ENCODE measurements around the gene CTH. TPM values are rescaled to one million over a fixed set of nuclear protein-coding genes. Genes with fewer than 3 reads are reported as not detected.
A peak's percentile ranks its signal among the peaks of the same experiment; 100 is the strongest.

Gene CTH
- total and polyA plus RNA-seq, 4 donors: 4.3 to 8.6 (median 5.9) TPM

DNA sequence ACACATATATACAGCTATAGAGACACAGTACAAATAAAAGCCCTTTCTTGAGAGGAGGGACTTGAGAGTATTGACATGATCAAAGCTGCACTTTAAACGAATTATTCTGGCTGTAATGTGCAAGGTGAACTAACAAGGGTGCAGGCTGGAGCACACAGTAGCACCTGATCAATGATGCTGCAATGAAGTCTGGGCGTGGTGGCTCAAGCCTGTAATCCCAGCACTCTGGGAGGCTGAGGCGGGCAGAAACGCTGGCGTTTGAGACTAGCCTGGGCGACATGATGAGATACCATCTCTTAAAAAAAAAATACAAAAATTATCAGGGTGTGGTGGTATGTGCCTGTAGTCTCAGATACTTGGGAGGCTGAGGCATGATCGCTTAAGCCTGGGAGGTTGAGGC, 14.1 kb upstream of the CTH start:
- 76 to 84% methylated on average over 7 of the region's 7 CpGs for WGBS, 2 donors
- H3K9ac ChIP-seq (ENCODE audit: insufficient read depth in 1 of 2, low read length in 2 of 2): no peak overlapping the region
- H3K27me3 ChIP-seq (ENCODE audit: control insufficient read depth in 3 of 3, insufficient read depth in 3 of 3, low read length in 2 of 3): no peaks in the 10 kb centered on the region
- no peak overlapping the region for H3K27ac ChIP-seq (ENCODE audit: low read depth in 1 of 2, low read length in 1 of 2)
- no peak overlapping the region for H3K4me3 ChIP-seq
- no peak for ATAC-seq (ENCODE audit: insufficient read depth, low FRiP score)
- peak in 1 of 3 donors; percentile 9 for DNase-seq
- TF ChIP-seq, protein P1, sequence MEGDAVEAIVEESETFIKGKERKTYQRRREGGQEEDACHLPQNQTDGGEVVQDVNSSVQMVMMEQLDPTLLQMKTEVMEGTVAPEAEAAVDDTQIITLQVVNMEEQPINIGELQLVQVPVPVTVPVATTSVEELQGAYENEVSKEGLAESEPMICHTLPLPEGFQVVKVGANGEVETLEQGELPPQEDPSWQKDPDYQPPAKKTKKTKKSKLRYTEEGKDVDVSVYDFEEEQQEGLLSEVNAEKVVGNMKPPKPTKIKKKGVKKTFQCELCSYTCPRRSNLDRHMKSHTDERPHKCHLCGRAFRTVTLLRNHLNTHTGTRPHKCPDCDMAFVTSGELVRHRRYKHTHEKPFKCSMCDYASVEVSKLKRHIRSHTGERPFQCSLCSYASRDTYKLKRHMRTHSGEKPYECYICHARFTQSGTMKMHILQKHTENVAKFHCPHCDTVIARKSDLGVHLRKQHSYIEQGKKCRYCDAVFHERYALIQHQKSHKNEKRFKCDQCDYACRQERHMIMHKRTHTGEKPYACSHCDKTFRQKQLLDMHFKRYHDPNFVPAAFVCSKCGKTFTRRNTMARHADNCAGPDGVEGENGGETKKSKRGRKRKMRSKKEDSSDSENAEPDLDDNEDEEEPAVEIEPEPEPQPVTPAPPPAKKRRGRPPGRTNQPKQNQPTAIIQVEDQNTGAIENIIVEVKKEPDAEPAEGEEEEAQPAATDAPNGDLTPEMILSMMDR (IDR thresholded peaks at IDR 0.05; ENCODE audit: control extremely low read depth, extremely low read depth): no peak
- H3K9me3 ChIP-seq (ENCODE audit: control insufficient read depth in 4 of 4, insufficient read depth in 3 of 4, low read length in 3 of 4): no peaks in the 10 kb centered on the region
- H3K4me1 ChIP-seq (ENCODE audit: control insufficient read depth in 5 of 5, insufficient read depth in 5 of 5, low read length in 5 of 5): no peaks in the 10 kb centered on the region
- H3K36me3 ChIP-seq (ENCODE audit: control insufficient read depth in 4 of 4, insufficient read depth in 4 of 4, low read length in 4 of 4): no peaks in the 10 kb centered on the region

DNA sequence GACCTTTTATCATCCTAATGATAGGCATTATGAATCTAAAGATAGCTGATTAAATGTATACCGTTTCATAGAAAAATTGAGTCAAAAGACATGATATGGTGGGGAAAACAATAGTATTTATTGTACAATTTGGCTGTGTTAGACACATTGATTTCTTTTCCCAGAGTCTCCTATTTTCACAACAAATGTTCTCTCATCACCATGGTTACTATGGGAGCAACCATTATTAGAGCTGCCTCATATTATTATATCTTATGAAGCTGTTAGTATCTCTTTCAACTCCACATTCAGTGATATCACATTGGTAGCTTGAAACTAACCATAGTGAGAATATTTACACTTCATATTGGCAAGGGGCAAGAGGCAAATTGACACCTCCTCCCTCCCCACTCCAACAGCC, 10.7 kb upstream of the CTH start:
- no peak overlapping the region for H3K27ac ChIP-seq (ENCODE audit: low read depth in 1 of 2, low read length in 1 of 2)
- no peak for DNase-seq
- H3K27me3 ChIP-seq (ENCODE audit: control insufficient read depth in 3 of 3, insufficient read depth in 3 of 3, low read length in 2 of 3): no peaks in the 10 kb centered on the region
- H3K9me3 ChIP-seq (ENCODE audit: control insufficient read depth in 4 of 4, insufficient read depth in 3 of 4, low read length in 3 of 4): no peaks in the 10 kb centered on the region
- ATAC-seq (ENCODE audit: insufficient read depth, low FRiP score): no peak
- H3K9ac ChIP-seq (ENCODE audit: insufficient read depth in 1 of 2, low read length in 2 of 2): no peak overlapping the region
- WGBS, 2 donors: 91 to 97% methylated on average over 1 of the region's 1 CpG
- TF ChIP-seq, protein P1 (IDR thresholded peaks at IDR 0.05; ENCODE audit: control extremely low read depth, extremely low read depth): no peak
- H3K4me3 ChIP-seq: no peak overlapping the region
- H3K36me3 ChIP-seq (ENCODE audit: control insufficient read depth in 4 of 4, insufficient read depth in 4 of 4, low read length in 4 of 4): no peaks in the 10 kb centered on the region
- H3K4me1 ChIP-seq (ENCODE audit: control insufficient read depth in 5 of 5, insufficient read depth in 5 of 5, low read length in 5 of 5): no peaks in the 10 kb centered on the region

DNA sequence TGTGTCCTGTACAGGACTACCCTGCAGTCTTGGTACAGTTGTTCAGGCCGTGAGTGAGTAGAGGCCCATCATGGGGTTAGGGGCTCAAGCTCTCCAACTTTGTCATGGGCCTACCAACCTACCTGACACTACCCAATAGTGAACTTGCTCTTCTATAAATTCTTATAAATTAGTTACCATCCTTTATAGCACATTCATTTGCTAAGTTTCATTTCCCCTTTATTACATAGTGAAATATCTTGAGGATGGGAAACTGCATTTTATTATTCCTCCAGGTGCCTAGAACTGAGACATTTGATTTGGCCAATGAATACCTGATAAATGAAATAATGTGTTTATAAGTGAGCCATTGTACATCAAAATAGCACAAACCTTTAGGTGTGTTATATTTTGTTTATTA, 9.1 kb upstream of the CTH start:
- peaks cover 0 to 10% (median 0%) of the 10 kb centered on the region in 5 donors for H3K4me1 ChIP-seq (ENCODE audit: control insufficient read depth in 5 of 5, insufficient read depth in 5 of 5, low read length in 5 of 5)
- no peak overlapping the region for H3K27ac ChIP-seq (ENCODE audit: low read depth in 1 of 2, low read length in 1 of 2)
- H3K4me3 ChIP-seq: no peak overlapping the region
- TF ChIP-seq, protein P1 (IDR thresholded peaks at IDR 0.05; ENCODE audit: control extremely low read depth, extremely low read depth): no peak
- no peaks in the 10 kb centered on the region for H3K27me3 ChIP-seq (ENCODE audit: control insufficient read depth in 3 of 3, insufficient read depth in 3 of 3, low read length in 2 of 3)
- no peaks in the 10 kb centered on the region for H3K9me3 ChIP-seq (ENCODE audit: control insufficient read depth in 4 of 4, insufficient read depth in 3 of 4, low read length in 3 of 4)
- DNase-seq (no peak), ATAC-seq (ENCODE audit: insufficient read depth, low FRiP score) (no peak)
- H3K36me3 ChIP-seq (ENCODE audit: control insufficient read depth in 4 of 4, insufficient read depth in 4 of 4, low read length in 4 of 4): no peaks in the 10 kb centered on the region
- WGBS, 2 donors: 95 to 98% methylated on average over 1 of the region's 1 CpG
- H3K9ac ChIP-seq (ENCODE audit: insufficient read depth in 1 of 2, low read length in 2 of 2): no peak overlapping the region

DNA sequence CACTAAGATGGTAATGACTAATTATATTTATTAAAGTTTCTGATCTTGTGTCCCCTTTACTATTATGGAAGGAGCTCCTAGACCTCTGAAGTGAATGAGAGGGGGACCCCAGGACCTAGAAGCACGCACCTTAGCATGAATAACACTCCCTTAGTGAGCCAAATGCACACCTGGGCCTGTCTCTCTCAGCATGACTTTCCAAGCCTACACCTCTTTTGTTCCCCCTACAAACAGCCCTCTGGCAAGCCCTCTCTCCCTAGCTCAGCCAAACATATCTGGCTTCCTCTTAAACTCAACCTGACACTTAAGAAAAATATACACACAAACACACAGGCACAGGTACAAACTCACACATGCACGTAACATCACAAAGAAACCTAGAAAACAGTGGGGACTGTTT, 7.3 kb upstream of the CTH start:
- H3K4me3 ChIP-seq: no peak overlapping the region
- H3K9me3 ChIP-seq (ENCODE audit: control insufficient read depth in 4 of 4, insufficient read depth in 3 of 4, low read length in 3 of 4): no peaks in the 10 kb centered on the region
- TF ChIP-seq, protein P1 (IDR thresholded peaks at IDR 0.05; ENCODE audit: control extremely low read depth, extremely low read depth): no peak
- DNase-seq: no peak
- no peaks in the 10 kb centered on the region for H3K27me3 ChIP-seq (ENCODE audit: control insufficient read depth in 3 of 3, insufficient read depth in 3 of 3, low read length in 2 of 3)
- no peaks in the 10 kb centered on the region for H3K36me3 ChIP-seq (ENCODE audit: control insufficient read depth in 4 of 4, insufficient read depth in 4 of 4, low read length in 4 of 4)
- WGBS, 2 donors: 89% methylated on average over 2 of the region's 2 CpGs
- no peak for ATAC-seq (ENCODE audit: insufficient read depth, low FRiP score)
- H3K4me1 ChIP-seq (ENCODE audit: control insufficient read depth in 5 of 5, insufficient read depth in 5 of 5, low read length in 5 of 5): peaks cover 0 to 10% (median 0%) of the 10 kb centered on the region in 5 donors
- no peak overlapping the region for H3K27ac ChIP-seq (ENCODE audit: low read depth in 1 of 2, low read length in 1 of 2)
- no peak overlapping the region for H3K9ac ChIP-seq (ENCODE audit: insufficient read depth in 1 of 2, low read length in 2 of 2)

All from lung (tissue), 12 donors.